ENCODE measurements around the gene ZNF276. TPM values are rescaled to one million over a fixed set of nuclear protein-coding genes. Genes with fewer than 3 reads are reported as not detected.

The ZNF276 gene
- total RNA-seq, 1 donor from 2014 or later = 16.2 TPM

DNA sequence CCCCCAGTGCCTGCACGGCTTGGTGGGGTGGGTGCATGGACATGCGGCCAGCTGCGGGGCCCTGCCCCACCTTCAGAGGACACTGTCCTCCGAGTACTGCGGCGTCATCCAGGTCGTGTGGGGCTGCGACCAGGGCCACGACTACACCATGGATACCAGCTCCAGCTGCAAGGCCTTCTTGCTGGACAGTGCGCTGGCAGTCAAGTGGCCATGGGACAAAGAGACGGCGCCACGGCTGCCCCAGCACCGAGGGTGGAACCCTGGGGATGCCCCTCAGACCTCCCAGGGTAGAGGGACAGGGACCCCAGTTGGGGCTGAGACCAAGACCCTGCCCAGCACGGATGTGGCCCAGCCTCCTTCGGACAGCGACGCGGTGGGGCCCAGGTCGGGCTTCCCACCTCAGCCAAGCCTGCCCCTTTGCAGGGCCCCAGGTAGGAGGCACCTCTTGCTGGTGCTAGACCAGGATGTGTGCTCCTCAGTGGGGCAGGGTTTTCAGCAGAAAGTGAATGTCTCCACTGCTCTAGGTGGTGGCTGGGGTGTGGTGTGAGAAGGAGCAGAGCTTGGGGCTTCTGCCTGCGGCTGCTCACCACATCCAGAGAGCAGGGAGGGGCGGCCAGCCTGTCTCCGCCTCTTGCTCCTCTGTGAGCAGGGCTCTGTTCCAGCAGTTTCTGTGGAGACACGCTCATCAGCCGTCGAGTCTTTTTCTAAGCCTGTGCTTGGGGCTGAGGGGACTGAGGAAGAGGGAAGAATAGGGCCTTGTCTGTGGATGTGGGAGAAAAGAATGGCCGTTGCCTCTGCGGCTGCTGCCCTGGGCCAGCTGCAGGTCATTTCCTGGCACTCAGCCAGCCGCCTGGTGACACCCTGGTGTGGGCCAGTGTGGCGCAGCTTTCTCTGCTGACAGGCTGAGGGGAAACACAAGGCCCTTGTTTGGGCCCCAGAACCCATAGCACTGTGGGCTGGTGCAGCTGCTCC is 2.2 kb downstream of the ZNF276 start:
- Mint-ChIP-seq H3K27me3 (ENCODE audit: low read depth) (no peaks in the 10 kb centered on the region), H3K4me3 (ENCODE audit: unreplicated experiment) (peak overlapping the region; percentile 76), H3K4me1 (ENCODE audit: low read depth) (peaks cover 30% of the 10 kb centered on the region), H3K36me3 (ENCODE audit: low read depth) (peaks cover 11% of the 10 kb centered on the region), H3K9me3 (ENCODE audit: low read depth) (no peaks in the 10 kb centered on the region), H3K27ac (ENCODE audit: unreplicated experiment) (peak overlapping the region; percentile 81)
- TF ChIP-seq, protein P1, sequence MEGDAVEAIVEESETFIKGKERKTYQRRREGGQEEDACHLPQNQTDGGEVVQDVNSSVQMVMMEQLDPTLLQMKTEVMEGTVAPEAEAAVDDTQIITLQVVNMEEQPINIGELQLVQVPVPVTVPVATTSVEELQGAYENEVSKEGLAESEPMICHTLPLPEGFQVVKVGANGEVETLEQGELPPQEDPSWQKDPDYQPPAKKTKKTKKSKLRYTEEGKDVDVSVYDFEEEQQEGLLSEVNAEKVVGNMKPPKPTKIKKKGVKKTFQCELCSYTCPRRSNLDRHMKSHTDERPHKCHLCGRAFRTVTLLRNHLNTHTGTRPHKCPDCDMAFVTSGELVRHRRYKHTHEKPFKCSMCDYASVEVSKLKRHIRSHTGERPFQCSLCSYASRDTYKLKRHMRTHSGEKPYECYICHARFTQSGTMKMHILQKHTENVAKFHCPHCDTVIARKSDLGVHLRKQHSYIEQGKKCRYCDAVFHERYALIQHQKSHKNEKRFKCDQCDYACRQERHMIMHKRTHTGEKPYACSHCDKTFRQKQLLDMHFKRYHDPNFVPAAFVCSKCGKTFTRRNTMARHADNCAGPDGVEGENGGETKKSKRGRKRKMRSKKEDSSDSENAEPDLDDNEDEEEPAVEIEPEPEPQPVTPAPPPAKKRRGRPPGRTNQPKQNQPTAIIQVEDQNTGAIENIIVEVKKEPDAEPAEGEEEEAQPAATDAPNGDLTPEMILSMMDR (IDR thresholded peaks at IDR 0.05) = no peak
- no peak for DNase-seq (ENCODE audit: low spot score)

DNA sequence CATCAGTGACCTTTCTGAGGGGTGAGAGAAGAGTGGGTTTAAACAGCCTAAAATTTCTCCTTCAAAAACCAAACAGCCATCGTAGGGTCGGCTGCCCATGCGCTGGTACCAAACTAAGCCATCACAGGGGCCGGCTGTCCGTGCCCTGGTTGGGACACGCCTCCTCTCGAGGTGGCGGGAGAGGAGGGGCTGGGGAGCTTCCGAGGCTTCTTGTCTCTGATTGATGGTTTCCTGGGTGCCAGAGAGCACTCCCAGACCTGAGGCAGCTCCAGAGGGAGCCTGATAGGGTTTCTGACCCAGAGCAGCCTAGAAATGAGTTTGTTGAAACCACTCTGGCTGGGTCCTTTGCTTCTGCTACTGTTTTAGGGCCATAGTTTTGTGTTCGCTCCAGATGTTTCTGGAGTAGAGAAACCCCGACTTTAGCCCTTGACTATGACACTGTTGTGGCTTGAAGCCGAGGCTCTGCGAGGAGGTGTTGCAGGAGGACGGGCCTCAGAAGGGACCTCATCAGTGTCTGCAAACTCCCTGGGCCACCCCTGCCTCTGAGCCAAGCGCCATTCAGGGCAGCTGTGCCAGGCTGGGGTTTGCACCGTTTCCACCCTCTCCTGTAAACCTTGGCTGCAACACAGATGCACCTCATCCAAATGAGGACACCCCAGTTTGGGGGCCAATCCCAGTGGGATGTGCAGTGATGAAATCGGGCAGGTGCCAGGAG is 6.2 kb downstream of the ZNF276 start:
- no peak overlapping the region for H3K4me3 Mint-ChIP-seq (ENCODE audit: unreplicated experiment)
- no peak for DNase-seq (ENCODE audit: low spot score)
- no peaks in the 10 kb centered on the region for H3K9me3 Mint-ChIP-seq (ENCODE audit: low read depth)
- peaks cover 16% of the 10 kb centered on the region for H3K4me1 Mint-ChIP-seq (ENCODE audit: low read depth)
- H3K27me3 Mint-ChIP-seq (ENCODE audit: low read depth) = no peaks in the 10 kb centered on the region
- TF ChIP-seq, protein P1 (IDR thresholded peaks at IDR 0.05) = no peak
- H3K36me3 Mint-ChIP-seq (ENCODE audit: low read depth) = peaks cover 23% of the 10 kb centered on the region
- H3K27ac Mint-ChIP-seq (ENCODE audit: unreplicated experiment) = no peak overlapping the region

DNA sequence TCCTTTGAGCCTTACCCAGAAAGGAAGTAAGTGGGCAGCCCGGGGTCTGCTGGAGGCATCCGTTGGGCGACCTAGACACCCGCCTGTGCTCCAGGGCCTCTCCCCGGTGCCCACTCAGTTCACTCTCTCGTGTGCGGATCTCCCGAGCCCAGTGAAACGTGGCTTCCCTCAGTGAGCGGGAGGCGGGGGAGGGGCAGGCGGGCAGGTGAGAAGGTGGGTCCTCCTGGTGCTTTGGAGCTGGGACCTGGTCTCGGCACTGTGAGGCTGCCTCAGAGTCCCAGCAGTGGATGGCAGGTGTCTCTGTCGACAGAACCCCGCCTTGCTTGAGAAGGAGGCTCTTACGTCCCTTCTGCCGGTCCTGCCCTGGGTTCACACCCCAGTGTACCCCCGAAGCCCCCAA is 8.0 kb downstream of the ZNF276 start:
- DNase-seq (ENCODE audit: low spot score) = no peak
- Mint-ChIP-seq H3K27ac (ENCODE audit: unreplicated experiment) (no peak overlapping the region), H3K9me3 (ENCODE audit: low read depth) (no peaks in the 10 kb centered on the region), H3K4me1 (ENCODE audit: low read depth) (peaks cover 3% of the 10 kb centered on the region), H3K27me3 (ENCODE audit: low read depth) (no peaks in the 10 kb centered on the region), H3K36me3 (ENCODE audit: low read depth) (peaks cover 21% of the 10 kb centered on the region), H3K4me3 (ENCODE audit: unreplicated experiment) (no peak overlapping the region)
- TF ChIP-seq, protein P1 (IDR thresholded peaks at IDR 0.05) = no peak

DNA sequence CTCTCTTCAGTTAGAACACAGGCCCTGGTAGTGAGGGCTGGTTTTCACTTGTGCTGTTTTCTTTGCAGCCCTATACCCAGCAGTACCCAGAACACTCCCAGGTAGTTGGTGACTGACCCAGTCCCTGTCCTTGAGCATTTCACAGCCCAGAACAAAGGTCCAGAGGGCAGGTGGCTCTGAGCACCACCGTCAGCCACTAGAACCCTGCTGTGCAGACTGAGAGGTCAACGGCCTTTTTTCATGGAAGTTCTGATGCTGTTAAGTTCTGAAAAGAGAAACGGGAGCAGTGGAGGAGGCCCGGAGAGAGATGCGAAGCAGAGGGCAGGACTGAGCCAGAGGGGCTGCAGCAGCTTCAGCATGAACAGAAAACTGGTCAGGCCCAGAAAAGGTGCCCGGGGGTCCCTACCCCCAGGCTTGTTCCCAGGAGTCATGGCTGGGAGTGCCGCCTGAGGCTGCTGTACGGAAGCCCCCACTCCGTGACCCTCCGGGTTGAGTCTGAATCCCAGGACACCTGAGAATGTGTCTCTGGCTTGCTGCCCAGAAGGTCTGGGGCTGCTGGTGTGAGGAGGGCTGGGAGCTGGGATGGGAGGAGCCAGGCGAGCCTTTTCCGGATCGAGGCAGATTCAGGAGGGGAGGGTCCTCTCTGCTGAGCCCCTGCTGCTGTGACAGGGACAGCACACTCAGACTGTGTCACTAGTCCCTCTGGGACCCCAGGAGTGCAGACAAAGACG is 8.7 kb downstream of the ZNF276 start:
- Mint-ChIP-seq H3K4me1 (ENCODE audit: low read depth) (peaks cover 3% of the 10 kb centered on the region), H3K27ac (ENCODE audit: unreplicated experiment) (no peak overlapping the region), H3K36me3 (ENCODE audit: low read depth) (peaks cover 28% of the 10 kb centered on the region), H3K4me3 (ENCODE audit: unreplicated experiment) (no peak overlapping the region), H3K27me3 (ENCODE audit: low read depth) (no peaks in the 10 kb centered on the region), H3K9me3 (ENCODE audit: low read depth) (no peaks in the 10 kb centered on the region)
- DNase-seq (ENCODE audit: low spot score) = no peak
- TF ChIP-seq, protein P1 (IDR thresholded peaks at IDR 0.05) = no peak

Measured in chondrocyte (in vitro differentiated cells).